Right atrium auricular region (tissue), 2 donors: ENCODE data around the gene DEPDC1B. TPM values are rescaled to one million over a fixed set of nuclear protein-coding genes. Genes with fewer than 3 reads are reported as not detected.
"Not testable (repeated sequence)": the region's sequence is repeated elsewhere in the genome, so short reads cannot be mapped to it uniquely, and the experiment has no call there.

ENCODE experiments used
- DNase-seq: peaks from one replicate; pipeline ENCODE4 v3.0.0-alpha.2; 2019; ENCODE audit warnings: low spot score
- H3K27ac ChIP-seq, 2 donors: fragments of 200-600 bp; sonication (generic); 1 replicate in 1 of 2; 2 replicates in 1 of 2; pipeline ENCODE4 v1.5.1; 2016 to 2019
- H3K27me3 ChIP-seq, 2 donors: fragments of 200-600 bp; sonication (generic); one replicate each; pipeline versions ENCODE4 v1.5.1 to v1.6.0; 2017 to 2019
- H3K36me3 ChIP-seq: fragments of 200-600 bp; sonication (generic); one replicate; pipeline ENCODE4 v1.5.1; 2016
- H3K4me1 ChIP-seq, 2 donors: fragments of 200-600 bp; sonication (generic); one replicate each; pipeline versions ENCODE4 v1.5.1 to v1.6.0; 2017 to 2019
- H3K4me3 ChIP-seq, 2 donors: fragments of 200-600 bp; sonication (generic); 1 replicate in 1 of 2; 2 replicates in 1 of 2; pipeline ENCODE4 v1.5.1; 2017 to 2019; ENCODE audit warnings: mild to moderate bottlenecking in 1 of 2, moderate library complexity in 1 of 2
- H3K9me3 ChIP-seq, 2 donors: fragments of 200-600 bp; sonication (generic); one replicate each; pipeline ENCODE4 v1.5.1; 2019
- total RNA-seq, 2 donors: library from RNA; depleted of rRNA; stranded (reverse); fragments of >200 nt; gene quantifications; one replicate each; pipeline ENCODE4 v1.1.0, GENCODE V29; 2016
- TF ChIP-seq, protein P1 (sequence below), 2 donors: fragments of 200-600 bp; sonication (generic); IDR thresholded peaks; one replicate each; pipeline ENCODE4 v1.5.1; 2019; ENCODE audit warnings: antibody characterized with exemption in 2 of 2

The DEPDC1B gene
- total RNA-seq, 2 donors from 2014 or later, result 0.16 TPM; not detected in 1

DNA sequence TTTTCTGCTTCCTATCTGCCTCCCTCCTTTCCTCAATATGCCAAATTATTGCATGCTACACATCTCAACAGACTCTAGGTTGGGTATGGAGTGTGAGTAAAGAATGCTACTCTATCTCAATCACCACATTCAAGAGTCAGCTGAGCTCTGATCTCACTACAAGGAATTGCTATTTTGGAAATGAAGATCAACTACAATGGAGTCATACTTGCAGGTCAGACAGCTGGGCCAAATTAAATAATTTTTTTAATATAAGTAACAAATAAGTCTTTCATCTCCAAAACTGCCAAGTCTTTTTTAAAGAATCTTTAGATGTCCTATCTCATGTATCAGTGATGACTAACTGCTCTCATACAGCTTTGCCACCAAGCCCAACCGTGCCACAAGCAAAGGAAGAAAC lies 64.0 kb downstream of the DEPDC1B start:
- no peaks in the 10 kb centered on the region for H3K4me1 ChIP-seq
- no peaks in the 10 kb centered on the region for H3K27me3 ChIP-seq
- H3K9me3 ChIP-seq, result no peaks in the 10 kb centered on the region
- H3K27ac ChIP-seq, result no peak overlapping the region
- TF ChIP-seq, protein P1, sequence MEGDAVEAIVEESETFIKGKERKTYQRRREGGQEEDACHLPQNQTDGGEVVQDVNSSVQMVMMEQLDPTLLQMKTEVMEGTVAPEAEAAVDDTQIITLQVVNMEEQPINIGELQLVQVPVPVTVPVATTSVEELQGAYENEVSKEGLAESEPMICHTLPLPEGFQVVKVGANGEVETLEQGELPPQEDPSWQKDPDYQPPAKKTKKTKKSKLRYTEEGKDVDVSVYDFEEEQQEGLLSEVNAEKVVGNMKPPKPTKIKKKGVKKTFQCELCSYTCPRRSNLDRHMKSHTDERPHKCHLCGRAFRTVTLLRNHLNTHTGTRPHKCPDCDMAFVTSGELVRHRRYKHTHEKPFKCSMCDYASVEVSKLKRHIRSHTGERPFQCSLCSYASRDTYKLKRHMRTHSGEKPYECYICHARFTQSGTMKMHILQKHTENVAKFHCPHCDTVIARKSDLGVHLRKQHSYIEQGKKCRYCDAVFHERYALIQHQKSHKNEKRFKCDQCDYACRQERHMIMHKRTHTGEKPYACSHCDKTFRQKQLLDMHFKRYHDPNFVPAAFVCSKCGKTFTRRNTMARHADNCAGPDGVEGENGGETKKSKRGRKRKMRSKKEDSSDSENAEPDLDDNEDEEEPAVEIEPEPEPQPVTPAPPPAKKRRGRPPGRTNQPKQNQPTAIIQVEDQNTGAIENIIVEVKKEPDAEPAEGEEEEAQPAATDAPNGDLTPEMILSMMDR (IDR thresholded peaks at IDR 0.05), result no peak
- H3K4me3 ChIP-seq, result no peak overlapping the region
- DNase-seq, result no peak
- H3K36me3 ChIP-seq, result no peaks in the 10 kb centered on the region

DNA sequence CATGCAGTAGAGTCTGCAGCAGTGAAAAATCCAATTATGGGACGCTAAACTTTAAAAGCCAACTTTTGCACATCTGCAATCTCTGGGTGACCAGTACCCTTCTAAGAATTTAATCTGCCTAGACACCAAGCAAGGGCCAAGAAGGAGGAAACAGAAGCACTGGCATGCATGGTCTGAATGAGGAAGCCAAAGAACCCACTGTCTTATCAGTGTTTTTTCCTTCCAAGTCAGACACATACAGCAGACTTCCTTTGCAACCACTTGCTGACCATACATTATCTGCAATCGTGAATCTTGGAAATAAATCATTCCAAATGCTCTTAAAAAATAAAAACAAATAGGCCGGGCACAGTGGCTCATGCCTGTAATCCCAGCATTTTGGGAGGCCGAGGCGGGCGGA lies 65.9 kb downstream of the DEPDC1B start:
- TF ChIP-seq, protein P1 (IDR thresholded peaks at IDR 0.05), result no peak

DNA sequence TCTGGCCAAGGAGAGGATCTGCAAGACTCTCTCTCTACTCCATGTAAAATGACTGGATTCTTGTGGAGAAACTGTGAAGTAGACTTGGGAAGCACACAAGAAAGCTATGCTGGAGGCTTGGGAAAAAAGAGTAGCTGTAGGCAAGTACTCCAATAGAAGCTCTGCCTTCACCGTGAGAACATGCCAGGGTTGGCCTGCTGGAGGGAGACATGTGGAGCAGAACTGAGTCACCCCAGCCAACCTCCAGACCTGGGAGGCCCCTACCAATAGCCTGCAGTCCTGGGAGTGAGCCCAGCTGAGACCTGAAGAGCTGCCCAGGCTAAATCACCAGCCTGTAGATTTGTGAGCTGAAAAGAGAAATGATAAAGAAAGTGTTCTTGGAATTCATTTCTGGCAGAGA lies 66.6 kb downstream of the DEPDC1B start:
- Histone ChIP-seq H3K36me3 (no peaks in the 10 kb centered on the region), H3K9me3 (no peaks in the 10 kb centered on the region), H3K4me1 (no peaks in the 10 kb centered on the region), H3K27ac (no peak overlapping the region), H3K4me3 (no peak overlapping the region), H3K27me3 (no peaks in the 10 kb centered on the region)
- no peak for DNase-seq
- TF ChIP-seq, protein P1 (IDR thresholded peaks at IDR 0.05), result no peak

More for the DNA sequence above, 65.9 kb downstream of the DEPDC1B start:
- no peaks in the 10 kb centered on the region for H3K9me3 ChIP-seq
- H3K36me3 ChIP-seq, result no peaks in the 10 kb centered on the region
- no peak overlapping the region for H3K27ac ChIP-seq
- no peak overlapping the region for H3K4me3 ChIP-seq
- H3K4me1 ChIP-seq, result no peaks in the 10 kb centered on the region
- DNase-seq, result no peak
- H3K27me3 ChIP-seq, result no peaks in the 10 kb centered on the region

DNA sequence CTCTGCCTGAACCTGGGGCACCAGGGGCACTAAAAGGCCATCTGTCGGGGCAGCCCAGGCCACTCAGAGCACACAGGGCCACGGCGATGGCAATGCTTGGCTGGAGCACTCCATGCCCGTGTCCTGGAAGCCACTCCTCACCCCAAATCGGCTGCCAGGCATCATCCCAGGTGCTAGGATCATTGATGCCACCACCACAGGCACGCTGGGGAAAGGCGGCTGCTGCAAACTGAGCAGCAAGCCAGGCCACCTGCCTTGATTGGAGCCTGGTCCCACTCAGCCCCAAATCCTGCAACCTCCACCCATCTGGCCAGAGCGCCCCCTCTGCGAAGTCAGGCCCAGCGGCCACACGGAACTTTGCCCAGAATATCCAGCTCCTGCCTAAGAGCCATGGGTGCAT lies 67.8 kb downstream of the DEPDC1B start:
- no peak overlapping the region for H3K27ac ChIP-seq
- DNase-seq, result no peak
- H3K4me1 ChIP-seq, result no peaks in the 10 kb centered on the region
- H3K36me3 ChIP-seq, result no peaks in the 10 kb centered on the region
- no peak overlapping the region for H3K4me3 ChIP-seq
- TF ChIP-seq, protein P1 (IDR thresholded peaks at IDR 0.05), result no peak
- H3K27me3 ChIP-seq, result no peaks in the 10 kb centered on the region
- H3K9me3 ChIP-seq, result no peaks in the 10 kb centered on the region

DNA sequence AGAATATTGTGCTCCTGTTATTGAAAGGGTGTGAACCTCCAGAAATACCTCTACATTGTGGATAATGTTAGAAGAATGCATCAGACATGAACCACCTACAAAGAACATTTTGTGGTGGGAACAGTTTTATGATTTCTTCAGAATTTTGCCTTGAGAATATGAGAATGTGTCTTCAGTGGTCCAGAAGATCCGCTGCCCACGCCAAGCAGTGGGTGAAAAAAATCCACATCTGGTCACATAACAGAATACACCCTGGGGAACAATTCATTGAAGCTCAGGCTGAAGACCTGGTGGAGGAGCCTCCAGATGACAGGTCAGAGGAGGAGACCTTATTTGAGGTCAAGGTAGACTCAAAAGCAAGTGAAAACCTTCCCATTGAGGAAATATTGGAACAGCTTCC lies 69.1 kb downstream of the DEPDC1B start:
- Histone ChIP-seq H3K27ac (no peak overlapping the region), H3K9me3 (no peaks in the 10 kb centered on the region), H3K4me3 (no peak overlapping the region), H3K4me1 (no peaks in the 10 kb centered on the region), H3K27me3 (no peaks in the 10 kb centered on the region), H3K36me3 (no peaks in the 10 kb centered on the region)
- TF ChIP-seq, protein P1 (IDR thresholded peaks at IDR 0.05), result no peak
- DNase-seq, result no peak

DNA sequence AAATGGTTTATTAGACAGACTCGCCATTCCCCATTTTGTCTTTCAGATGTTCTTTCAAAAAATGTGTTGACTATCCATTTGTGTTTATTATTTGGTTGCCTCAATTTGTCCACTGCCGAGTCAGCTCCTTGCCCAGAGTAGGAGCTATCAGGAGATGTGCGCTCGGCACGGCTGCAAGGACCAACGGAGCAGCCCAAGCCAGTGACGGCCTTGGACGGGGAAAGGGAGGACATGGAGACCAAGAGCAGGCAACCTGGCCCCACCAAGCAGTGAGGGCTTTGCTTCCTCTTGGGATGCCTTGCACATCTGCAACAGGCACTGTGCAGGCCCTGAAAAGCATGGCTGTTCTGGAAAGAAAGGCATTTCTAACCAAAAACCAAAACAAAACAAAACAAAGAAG lies 69.8 kb downstream of the DEPDC1B start:
- Histone ChIP-seq H3K4me1 (no peaks in the 10 kb centered on the region), H3K9me3 (no peaks in the 10 kb centered on the region), H3K27me3 (no peaks in the 10 kb centered on the region), H3K4me3 (no peak overlapping the region), H3K36me3 (no peaks in the 10 kb centered on the region), H3K27ac (no peak overlapping the region)
- DNase-seq, result no peak
- TF ChIP-seq, protein P1 (IDR thresholded peaks at IDR 0.05), result no peak

DNA sequence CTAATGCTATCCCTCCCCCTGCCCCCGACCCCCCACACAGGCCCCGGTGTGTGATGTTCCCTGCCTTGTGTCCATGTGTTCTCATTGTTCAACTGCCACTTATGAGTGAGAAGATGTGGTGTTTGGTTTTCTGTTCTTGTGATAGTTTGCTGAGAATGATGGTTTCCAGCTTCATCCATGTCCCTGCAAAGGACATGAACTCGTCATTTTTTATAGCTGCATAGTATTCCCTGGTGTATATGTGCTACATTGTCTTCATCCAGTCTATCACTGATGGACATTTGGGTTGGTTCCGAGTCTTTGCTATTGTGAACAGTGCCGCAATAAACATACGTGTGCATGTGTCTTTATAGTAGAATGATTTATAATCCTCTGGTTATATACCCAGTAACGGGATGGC lies 75.1 kb downstream of the DEPDC1B start:
- not testable (repeated sequence) for H3K27ac ChIP-seq, H3K4me3 ChIP-seq, H3K4me1 ChIP-seq, H3K27me3 ChIP-seq, H3K9me3 ChIP-seq, DNase-seq, H3K36me3 ChIP-seq

DNA sequence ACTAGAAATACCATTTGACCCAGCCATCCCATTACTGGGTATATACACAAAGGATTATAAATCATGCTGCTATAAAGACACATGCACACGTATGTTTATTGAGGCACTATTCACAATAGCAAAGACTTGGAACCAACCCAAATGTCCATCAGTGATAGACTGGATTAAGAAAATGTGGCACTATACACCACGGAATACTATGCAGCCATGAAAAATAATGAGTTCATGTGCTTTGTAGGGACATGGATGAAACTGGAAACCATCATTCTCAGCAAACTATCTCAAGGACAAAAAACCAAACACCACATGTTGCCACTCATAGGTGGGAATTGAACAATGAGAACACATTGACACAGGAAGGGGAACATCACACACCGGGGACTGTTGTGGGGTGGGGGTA lies 79.2 kb downstream of the DEPDC1B start:
- H3K4me1 ChIP-seq, H3K4me3 ChIP-seq, H3K36me3 ChIP-seq, H3K9me3 ChIP-seq, H3K27ac ChIP-seq, DNase-seq, H3K27me3 ChIP-seq: not testable (repeated sequence)
